Measurements from ENCODE around the gene MRPL40.
"Not testable (repeated sequence)": the region's sequence is repeated elsewhere in the genome, so short reads cannot be mapped to it uniquely, and the experiment has no call there.

MRPL40 gene

GRCh38 chr22:19407649-19408606 is 24.4 kb upstream of the MRPL40 start:
- no peak for DNase-seq (ENCODE audit: low spot score)

DNA sequence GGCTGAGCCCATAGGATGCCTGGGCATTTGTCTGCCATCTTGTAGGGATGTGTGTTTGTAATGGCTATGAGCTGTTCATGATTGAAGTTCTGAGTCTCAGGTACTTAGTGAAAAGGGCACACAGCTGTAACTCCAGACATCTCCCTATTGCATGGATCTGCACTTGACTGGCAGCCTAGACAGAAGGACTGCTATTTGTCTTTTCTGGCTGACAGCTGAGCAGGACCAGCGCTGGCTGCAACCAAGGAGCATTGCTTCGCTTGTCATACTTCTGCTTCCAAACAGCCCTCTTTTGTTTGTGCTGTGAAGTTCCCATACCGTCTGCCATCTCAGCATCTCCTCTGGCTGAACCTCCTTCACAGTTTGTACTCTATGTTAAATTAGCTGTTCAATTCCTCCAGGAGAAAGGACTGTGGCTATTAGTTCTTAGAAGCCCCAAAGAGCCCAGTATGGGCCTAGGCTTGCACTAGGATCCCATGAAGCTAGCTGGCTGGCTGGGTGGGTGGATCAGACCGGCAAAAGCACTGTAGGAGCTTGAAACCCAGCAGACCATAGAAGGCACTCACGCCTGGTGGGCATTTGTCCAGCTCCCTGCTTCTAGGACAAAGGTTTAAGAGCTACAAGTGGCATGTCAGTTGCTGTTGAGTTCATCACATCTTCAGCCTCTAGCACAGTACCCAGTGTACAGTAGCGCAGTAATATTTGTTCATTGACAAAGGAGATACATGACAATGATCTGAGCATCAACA is 21.2 kb upstream of the MRPL40 start:
- DNase-seq (ENCODE audit: low spot score): no peak

DNA sequence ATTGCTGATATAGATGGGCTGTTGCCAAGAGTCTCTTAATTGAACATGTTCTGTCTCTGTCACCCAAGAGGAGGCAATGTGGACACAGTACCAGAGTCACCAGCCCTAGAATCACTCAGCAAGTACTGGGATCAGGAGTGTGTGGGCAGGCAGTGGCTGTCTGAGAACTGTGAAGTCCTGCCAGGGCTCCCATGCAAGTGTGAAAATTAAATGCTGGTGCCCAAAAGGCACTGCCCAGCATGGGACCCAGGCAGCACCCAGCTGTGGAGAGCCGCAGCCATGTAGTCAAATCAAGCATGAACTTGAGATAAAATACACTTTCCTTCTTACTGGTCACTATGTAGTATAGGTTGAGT is 20.7 kb upstream of the MRPL40 start:
- DNase-seq (ENCODE audit: low spot score): no peak

DNA sequence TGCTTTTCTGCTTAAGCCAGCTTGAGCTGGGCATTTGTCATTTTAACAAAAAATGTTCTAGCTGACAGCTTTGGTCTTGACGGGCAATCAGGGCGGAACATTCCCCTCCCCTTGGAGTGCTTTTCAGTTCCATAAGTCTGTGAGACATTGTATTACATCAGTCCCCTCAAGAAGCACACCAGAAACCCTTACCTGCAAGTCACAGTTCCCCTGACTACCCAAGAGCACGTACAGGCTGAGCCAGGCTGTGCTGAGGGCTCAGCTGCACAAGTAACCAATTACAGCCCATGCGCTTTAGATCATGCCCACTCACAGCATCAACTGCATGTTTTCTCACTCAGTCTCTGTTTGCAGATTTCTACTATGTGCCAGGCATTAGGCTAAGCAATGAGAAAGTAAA is 19.9 kb upstream of the MRPL40 start:
- DNase-seq (ENCODE audit: low spot score): no peak

GRCh38 chr22:19412923-19413322 is 19.4 kb upstream of the MRPL40 start:
- no peak for DNase-seq (ENCODE audit: low spot score)

DNA sequence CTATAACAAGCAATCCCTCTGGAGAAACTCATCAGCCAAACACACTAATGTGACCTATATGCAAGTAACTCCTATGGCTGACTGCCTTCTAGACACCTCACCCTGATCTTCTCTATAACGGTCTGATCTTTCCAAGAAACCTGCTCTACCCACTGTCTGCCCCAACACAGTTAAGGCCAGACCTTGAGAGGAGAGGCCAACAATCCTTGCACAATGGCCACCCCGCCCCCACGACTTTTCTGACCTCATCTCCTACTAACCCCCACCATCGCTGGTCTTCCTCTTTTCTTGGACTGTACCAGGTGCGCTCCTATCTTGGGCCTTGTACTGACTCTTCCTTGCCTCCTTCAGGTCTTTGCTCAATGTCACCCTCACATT is 13.3 kb upstream of the MRPL40 start:
- DNase-seq (ENCODE audit: low spot score): peak; percentile 21

DNA sequence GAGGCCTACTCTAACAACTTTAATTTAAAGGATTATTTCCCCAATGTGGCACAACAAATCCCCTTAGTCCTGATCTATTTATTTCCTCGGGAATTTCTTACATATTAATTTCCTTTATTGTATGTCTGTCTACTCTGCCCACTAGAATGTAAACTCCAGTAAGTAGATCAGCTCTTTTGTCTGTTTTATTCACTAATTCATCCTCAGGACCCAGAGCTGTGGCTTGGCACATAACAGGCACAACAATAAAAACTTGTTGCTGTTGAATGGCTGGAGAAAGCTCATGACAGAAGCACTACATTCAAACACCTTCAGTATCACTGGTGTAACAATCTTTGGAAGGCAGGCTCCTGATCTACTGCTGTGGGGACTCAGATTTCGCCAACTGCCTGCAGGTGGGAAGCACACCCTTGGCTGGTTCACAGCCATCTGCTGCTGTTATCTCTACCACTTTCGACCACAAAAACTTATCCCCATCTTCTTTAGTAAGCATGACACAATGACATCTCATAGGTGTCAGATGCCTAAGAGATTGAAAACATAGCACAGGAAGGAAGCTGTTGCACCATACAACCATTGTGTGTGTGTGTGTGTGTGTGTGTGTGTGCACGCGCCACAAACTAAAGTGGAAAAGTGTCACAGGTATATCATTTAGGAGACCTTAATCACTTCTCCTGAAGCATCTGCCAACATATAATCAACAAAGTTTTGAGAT is 12.7 kb upstream of the MRPL40 start:
- peak; percentile 61 for DNase-seq (ENCODE audit: low spot score)

- no peak for DNase-seq (ENCODE audit: low spot score)
Measured at GRCh38 chr22:19420321-19420720, 12.0 kb upstream of the MRPL40 start.

GRCh38 chr22:19422440-19423301 is 9.7 kb upstream of the MRPL40 start:
- DNase-seq (ENCODE audit: low spot score): no peak

- DNase-seq (ENCODE audit: low spot score): no peak
Measured at GRCh38 chr22:19424186-19424500, 8.2 kb upstream of the MRPL40 start.

DNA sequence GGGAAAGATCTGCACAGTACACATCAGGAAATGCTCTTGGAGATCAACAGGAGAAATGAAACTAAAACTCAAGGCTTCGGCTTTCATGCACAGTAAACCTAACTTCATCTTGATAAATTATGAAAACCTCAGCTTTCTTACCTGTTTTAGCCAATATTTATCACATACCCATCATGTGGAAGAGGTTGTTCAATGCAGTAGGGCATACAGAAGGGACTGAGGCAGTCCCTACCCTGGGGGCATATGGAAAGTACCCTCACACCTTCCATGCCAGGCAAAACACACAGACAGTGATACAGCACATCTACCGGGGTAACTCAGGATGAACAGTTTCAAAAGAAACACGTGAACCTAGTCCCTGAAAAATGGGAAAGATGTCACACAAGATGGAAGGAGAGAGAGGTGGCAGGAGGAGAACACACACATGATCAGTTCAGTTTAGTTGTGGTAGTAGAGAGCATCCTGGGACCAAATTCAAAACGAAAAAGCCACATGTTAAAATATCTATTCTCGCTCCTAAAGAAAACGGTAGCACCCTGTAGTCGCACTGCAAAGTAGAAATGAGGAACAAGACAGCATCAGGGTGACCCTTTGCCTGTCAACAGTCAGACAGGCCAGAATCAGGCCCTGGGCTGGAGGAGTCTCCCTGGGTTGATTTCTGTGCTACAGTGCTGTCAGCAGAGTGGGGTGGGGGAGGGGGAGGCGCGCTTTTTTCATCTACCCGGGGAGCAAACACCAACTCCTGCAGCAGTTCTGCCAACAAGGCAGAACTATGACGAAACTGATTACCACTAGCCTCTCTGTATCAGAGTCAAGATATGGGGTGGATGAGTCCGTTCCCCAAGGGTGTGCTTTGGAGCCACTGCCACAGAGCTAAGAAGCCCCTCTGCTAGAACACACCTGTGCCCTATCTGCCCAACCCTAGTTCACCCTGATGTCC is 2.1 kb upstream of the MRPL40 start:
- DNase-seq (ENCODE audit: low spot score): peak; percentile 30

DNA sequence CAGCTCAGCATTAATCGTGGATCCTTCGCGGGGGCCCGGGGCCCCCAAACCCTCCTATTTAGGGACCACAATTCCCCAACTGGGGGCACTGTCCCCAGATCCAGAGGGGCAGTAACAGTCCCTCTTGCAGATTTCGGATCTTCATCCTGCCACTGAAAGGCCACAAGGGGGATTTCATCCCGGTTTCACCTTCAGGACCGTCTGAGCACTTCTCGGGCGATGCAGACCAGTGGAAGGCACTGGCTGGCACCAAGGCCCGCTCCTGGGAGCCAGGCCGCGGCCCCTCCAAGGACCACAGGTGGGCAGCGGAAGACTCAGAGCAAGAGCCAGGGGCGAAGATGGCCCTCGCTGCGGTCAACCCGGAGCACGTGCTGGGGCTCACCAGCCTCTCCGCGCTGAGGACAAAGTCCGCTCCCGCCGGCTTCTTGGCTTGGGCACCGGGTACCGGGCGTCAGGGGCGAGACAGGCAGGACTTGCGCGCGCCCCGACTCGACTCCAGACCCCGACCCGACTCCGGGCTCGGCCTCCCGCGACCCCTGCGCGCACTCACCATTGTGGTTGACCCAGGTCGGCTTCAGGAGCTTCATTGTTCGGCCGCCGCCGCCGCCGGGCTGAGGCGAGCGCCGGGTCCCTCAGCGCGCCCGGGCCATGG is 1.3 kb upstream of the MRPL40 start:
- DNase-seq (ENCODE audit: low spot score): no peak

- DNase-seq (ENCODE audit: low spot score): peak; percentile 85
Measured at GRCh38 chr22:19431649-19432132, 654 bp upstream of the MRPL40 start, which contains the start of gene HIRA. TSS of gene HIRA (minus strand) at chr22:19431733. CDS start at chr22:19431476, 257 bp downstream.

DNA sequence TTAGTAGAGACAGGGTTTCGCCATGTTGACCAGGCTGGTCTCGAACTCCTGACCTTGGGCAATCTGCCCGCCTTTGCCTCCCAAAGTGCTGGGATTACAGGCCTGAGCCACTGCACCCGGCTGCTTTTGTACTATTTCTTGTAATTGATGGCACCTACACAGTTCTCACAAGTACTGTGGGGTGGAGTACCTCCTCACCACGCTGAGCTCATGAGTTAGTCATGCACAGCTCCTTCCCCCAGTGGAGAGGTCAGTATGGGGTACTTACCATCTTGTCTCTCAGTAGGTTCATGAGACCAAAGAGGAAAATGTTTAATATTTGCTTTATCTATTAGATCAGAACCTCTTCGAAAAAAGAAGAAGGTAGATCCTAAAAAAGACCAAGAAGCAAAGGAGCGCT is 2.1 kb downstream of the MRPL40 start:
- no peak for DNase-seq (ENCODE audit: low spot score)

DNA sequence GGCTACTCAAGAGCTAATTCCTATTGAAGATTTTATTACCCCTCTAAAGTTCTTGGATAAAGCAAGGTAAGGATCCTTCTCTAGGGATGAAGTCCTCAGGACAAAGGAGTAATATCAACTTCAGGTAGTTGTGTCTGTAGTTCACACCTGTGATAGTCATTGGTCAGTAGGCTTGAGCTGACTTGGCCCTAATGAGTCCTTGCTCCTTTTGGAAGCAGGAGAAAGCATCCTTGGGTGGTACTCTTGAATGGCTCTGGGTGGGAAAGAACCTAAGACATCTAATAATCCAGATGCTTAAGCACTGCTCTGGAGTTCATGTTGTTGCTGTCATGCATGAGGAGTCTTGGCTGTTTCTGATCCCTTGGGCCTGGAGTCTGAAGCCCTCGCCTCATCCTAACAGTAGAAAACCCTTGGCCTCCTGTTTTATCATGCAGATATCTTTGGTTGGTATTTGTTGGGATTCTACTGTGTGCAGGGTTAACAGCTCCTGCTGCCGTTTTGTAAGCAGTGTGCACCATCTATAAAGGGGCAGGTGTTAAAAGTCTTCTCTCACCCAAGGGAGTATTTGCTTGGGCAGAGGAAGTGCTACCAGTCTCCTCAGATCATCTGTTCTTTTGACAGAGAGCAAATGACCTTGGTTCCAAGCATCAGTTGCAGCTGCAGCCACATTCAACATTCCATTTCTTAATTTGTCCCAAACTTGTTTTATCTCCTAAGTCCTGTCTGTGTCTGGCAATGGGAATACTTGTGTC is 2.7 kb downstream of the MRPL40 start:
- no peak for DNase-seq (ENCODE audit: low spot score)

GRCh38 chr22:19436444-19437161 is 4.3 kb downstream of the MRPL40 start:
- not testable (repeated sequence) for DNase-seq (ENCODE audit: low spot score)

- no peak for DNase-seq (ENCODE audit: low spot score)
Measured at GRCh38 chr22:19438298-19438697, 6.0 kb downstream of the MRPL40 start.

- no peak for DNase-seq (ENCODE audit: low spot score)
Measured at GRCh38 chr22:19440411-19441195, 8.3 kb downstream of the MRPL40 start.
